ENCODE measurements around the gene MAPK8.

GRCh38 chr10:48271047-48271730 lies 35.3 kb upstream of the MAPK8 start:
- TF ChIP-seq GABPA (tag; conservative IDR thresholded peaks at IDR 0.05; ENCODE audit: low read depth) (no peak), ELF4 (CRISPR knock-in tag; IDR thresholded peaks at IDR 0.05) (no peak)

Measured in K562 (cell line).